Uterus (tissue), 2 donors: ENCODE data around the gene POLA2.

Source experiments
- POLR2A ChIP-seq, 2 donors: fragments of 450-650 bp; IDR thresholded peaks; one replicate each; pipeline ENCODE4 v1.6.1; 2016; ENCODE audit warnings: antibody characterized with exemption in 2 of 2, mild to moderate bottlenecking in 1 of 2, moderate library complexity in 1 of 2
- TF ChIP-seq, protein P1 (sequence below), 4 experiments: fragments of 200-600 bp in 2 of 4; fragments of 450-650 bp in 2 of 4; sonication (generic) in 2 of 4; IDR thresholded peaks; one replicate each; pipeline ENCODE4 v1.5.1; 2016 to 2019; ENCODE audit warnings: antibody characterized with exemption in 4 of 4, mild to moderate bottlenecking in 2 of 4, moderate library complexity in 1 of 4

GRCh38 chr11:65215441-65216076 lies 46.2 kb upstream of the POLA2 start:
- TF ChIP-seq, protein P1, sequence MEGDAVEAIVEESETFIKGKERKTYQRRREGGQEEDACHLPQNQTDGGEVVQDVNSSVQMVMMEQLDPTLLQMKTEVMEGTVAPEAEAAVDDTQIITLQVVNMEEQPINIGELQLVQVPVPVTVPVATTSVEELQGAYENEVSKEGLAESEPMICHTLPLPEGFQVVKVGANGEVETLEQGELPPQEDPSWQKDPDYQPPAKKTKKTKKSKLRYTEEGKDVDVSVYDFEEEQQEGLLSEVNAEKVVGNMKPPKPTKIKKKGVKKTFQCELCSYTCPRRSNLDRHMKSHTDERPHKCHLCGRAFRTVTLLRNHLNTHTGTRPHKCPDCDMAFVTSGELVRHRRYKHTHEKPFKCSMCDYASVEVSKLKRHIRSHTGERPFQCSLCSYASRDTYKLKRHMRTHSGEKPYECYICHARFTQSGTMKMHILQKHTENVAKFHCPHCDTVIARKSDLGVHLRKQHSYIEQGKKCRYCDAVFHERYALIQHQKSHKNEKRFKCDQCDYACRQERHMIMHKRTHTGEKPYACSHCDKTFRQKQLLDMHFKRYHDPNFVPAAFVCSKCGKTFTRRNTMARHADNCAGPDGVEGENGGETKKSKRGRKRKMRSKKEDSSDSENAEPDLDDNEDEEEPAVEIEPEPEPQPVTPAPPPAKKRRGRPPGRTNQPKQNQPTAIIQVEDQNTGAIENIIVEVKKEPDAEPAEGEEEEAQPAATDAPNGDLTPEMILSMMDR (IDR thresholded peaks at IDR 0.05): no peak
- TF ChIP-seq POLR2A (IDR thresholded peaks at IDR 0.05): no peak
